Subcutaneous adipose tissue (tissue), 4 donors: ENCODE results near the gene GPR68. TPM values are rescaled to one million over a fixed set of nuclear protein-coding genes. Genes with fewer than 3 reads are reported as not detected.

Experiments
- total RNA-seq, 4 donors: library from RNA; depleted of rRNA; stranded (reverse); fragments of >200 nt; gene quantifications; one replicate each; pipeline ENCODE4 v1.1.0, GENCODE V29; 2016
- TF ChIP-seq, protein P1 (sequence below): fragments of 450-650 bp; IDR thresholded peaks from one replicate; pipeline ENCODE4 v1.5.1; 2016; ENCODE audit warnings: low read depth, mild to moderate bottlenecking, control low read depth, antibody characterized with exemption, moderate library complexity

GPR68 gene, protein sequence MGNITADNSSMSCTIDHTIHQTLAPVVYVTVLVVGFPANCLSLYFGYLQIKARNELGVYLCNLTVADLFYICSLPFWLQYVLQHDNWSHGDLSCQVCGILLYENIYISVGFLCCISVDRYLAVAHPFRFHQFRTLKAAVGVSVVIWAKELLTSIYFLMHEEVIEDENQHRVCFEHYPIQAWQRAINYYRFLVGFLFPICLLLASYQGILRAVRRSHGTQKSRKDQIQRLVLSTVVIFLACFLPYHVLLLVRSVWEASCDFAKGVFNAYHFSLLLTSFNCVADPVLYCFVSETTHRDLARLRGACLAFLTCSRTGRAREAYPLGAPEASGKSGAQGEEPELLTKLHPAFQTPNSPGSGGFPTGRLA
- total RNA-seq, result 1 to 10 TPM in 2 of 4 donors, under 1 TPM in 2; 0.51 to 2.2 (median 1.2) TPM

DNA sequence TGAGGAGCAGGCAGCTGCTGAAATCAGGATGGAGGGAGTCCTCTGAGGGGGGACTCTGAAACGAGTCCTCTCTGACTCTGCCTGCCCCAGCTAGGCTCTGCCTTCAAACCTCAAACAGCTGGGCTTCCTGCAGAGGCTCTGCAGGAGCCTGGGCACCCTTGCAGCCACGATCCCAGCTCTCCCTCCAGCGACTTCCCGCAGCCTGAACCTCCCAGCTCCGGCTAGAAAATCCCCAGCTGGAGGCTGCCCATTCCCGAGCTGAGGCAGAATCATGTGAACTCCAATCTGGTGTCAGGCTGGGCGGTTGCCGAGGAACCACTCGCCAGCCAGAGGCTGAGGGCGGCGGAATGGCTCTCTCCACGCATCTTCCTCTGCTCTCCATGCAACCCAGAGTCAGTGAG is at the start of gene GPR68:
TSS of gene GPR68 (minus strand) at position 204 of the 401 bp plus-strand sequence. CDS start 9,654 bp downstream, outside the sequence.
- TF ChIP-seq, protein P1, sequence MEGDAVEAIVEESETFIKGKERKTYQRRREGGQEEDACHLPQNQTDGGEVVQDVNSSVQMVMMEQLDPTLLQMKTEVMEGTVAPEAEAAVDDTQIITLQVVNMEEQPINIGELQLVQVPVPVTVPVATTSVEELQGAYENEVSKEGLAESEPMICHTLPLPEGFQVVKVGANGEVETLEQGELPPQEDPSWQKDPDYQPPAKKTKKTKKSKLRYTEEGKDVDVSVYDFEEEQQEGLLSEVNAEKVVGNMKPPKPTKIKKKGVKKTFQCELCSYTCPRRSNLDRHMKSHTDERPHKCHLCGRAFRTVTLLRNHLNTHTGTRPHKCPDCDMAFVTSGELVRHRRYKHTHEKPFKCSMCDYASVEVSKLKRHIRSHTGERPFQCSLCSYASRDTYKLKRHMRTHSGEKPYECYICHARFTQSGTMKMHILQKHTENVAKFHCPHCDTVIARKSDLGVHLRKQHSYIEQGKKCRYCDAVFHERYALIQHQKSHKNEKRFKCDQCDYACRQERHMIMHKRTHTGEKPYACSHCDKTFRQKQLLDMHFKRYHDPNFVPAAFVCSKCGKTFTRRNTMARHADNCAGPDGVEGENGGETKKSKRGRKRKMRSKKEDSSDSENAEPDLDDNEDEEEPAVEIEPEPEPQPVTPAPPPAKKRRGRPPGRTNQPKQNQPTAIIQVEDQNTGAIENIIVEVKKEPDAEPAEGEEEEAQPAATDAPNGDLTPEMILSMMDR, result no peak

- TF ChIP-seq, protein P1, result no peak
These were observed 49.6 kb upstream of the GPR68 start for GRCh38 chr14:91294153-91294552.

DNA sequence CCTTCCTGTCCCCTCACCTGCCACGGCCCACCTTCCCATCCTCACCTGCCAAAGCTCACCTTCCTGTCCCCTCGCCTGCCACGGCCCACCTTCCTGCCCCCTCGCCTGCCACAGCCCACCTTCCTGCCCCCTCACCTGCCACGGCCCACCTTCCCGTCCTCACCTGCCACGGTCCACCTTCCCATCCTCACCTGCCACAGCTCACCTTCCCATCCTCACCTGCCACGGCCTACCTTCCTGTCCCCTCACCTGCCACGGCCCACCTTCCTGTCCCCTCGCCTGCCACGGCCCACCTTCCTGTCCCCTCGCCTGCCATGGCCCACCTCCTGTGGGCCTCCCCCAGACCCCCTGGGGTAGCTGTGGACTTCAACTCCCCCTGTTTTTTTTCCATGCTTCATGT is 48.8 kb upstream of the GPR68 start:
- TF ChIP-seq, protein P1, result no peak

GRCh38 chr14:91292491-91292890 is 48.0 kb upstream of the GPR68 start:
- TF ChIP-seq, protein P1, result no peak

DNA sequence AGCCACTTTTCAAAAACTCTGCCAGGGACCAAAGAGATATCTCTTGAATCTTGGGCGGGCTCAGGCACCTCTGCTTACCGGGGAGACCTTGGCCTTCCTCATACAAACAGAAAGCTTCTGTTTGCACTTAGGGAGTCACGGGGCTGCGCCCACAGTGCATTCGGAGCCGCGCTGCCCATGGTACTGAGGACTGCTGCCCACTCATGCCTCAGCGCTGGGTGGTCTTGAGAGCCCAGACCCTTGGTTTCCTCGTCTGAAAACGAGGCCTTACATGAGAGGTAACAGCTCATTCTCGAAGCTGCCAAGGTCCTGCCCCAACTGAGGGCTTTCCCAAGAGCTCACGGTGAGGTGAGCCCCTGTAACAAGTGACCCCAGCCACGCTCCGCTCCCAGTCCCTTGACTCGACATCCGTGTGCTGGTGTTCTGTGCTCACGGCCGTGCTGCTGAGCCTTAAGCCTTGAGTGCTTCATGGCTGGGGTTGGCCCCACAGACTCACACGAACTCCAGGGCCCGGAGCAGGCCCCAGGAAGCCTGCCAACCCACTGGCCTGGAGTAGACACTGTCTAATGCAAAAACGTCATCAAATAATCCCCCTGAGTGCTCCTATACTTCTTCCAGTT is 47.4 kb upstream of the GPR68 start:
- TF ChIP-seq, protein P1, result no peak

DNA sequence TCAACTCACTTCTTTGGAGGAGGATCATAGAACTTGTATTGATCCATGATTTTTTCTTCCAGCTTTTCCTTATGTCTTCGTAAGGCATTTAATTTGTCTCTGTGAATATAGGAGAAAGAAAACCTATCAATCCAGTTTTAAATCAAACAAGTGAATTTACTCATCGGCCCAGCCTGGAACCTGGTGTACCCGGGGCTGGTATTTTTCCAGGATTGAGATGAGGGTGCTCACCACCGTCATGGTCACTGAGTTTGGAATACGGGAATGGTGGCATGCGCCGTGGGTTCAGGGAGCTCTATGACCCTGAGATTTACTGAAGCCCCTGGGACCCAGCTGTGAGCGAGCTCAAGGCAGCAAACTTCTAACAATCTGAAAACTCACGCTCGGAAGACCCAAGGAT is 46.5 kb upstream of the GPR68 start:
- TF ChIP-seq, protein P1, result no peak

GRCh38 chr14:91289464-91289863 is 45.0 kb upstream of the GPR68 start:
- TF ChIP-seq, protein P1, result no peak
